IMR-90 (cell line): ENCODE results near the gene LAMTOR4. TPM values are rescaled to one million over a fixed set of nuclear protein-coding genes. Genes with fewer than 3 reads are reported as not detected.

ENCODE experiments used
- ATAC-seq: fragments of 200-7000 bp; cut with Tn5 transposase; 2 replicates; pipeline ENCODE4 v1.9.1; 2020; ENCODE audit warnings: low read depth, mild to moderate bottlenecking, moderate library complexity
- BruUV-seq: library from RNA; stranded (reverse); fragments of 400-500 nt; replicated peaks from 2 replicates; lab custom pipeline; 2021; lab: Mats Ljungman, UMichigan
- CTCF ChIA-PET: fragments of 300-600 bp; formaldehyde crosslinking; extraction: SDS; loops from one replicate; lab custom pipeline; 2021; ENCODE audit warnings: antibody characterized with exemption; lab: Yijun Ruan, JAX
- POLR2A ChIA-PET: fragments of 300-600 bp; sonication (Branson Sonifier 250); formaldehyde crosslinking; loops from one replicate; lab custom pipeline; 2022; ENCODE audit warnings: antibody characterized with exemption; ENCODE audit not compliant: unreplicated experiment; lab: Charles Lee
- DNase-seq: peaks from one replicate; pipeline ENCODE4 v3.0.0; 2013
- H2AFZ ChIP-seq: replicated peaks from 2 replicates; pipeline ENCODE3; 2013; ENCODE audit warnings: low read length, mild to moderate bottlenecking; ENCODE audit not compliant: poor library complexity
- H2AK5ac ChIP-seq: 2 replicates; pipeline ENCODE4 v1.6.1; 2013; ENCODE audit warnings: low read depth, low read length, inconsistent platforms
- H2AK9ac ChIP-seq: replicated peaks from 2 replicates; pipeline ENCODE3; 2013; ENCODE audit warnings: mild to moderate bottlenecking, low read depth, low read length, moderate library complexity; ENCODE audit not compliant: poor library complexity
- H2BK120ac ChIP-seq: 2 replicates; pipeline ENCODE4 v1.6.1; 2013; ENCODE audit warnings: low read depth, low read length, inconsistent platforms
- H2BK15ac ChIP-seq: 3 replicates; pipeline ENCODE4 v1.6.1; 2013; ENCODE audit warnings: low read depth, low read length, inconsistent platforms
- H2BK20ac ChIP-seq: 2 replicates; pipeline ENCODE4 v1.6.1; 2013; ENCODE audit warnings: low read depth, mild to moderate bottlenecking, inconsistent platforms, low read length, moderate library complexity
- H2BK5ac ChIP-seq: 2 replicates; pipeline ENCODE4 v1.6.1; 2013; ENCODE audit warnings: mild to moderate bottlenecking, low read depth, low read length, inconsistent platforms; ENCODE audit not compliant: poor library complexity, severe bottlenecking
- H3K14ac ChIP-seq: replicated peaks from 2 replicates; pipeline ENCODE4 v1.6.1; 2013; ENCODE audit warnings: low read depth, low read length, inconsistent platforms
- H3K18ac ChIP-seq: 2 replicates; pipeline ENCODE4 v1.6.1; 2013; ENCODE audit warnings: low read depth, low read length, control low read depth
- H3K23ac ChIP-seq: 2 replicates; pipeline ENCODE4 v1.6.1; 2013; ENCODE audit warnings: low read depth, low read length, inconsistent platforms
- H3K27ac ChIP-seq: 2 replicates; pipeline ENCODE4 v1.5.1; 2013; ENCODE audit warnings: mild to moderate bottlenecking, control low read depth, low read length; ENCODE audit not compliant: insufficient read depth
- H3K27me3 ChIP-seq: 2 replicates; pipeline ENCODE4 v1.6.1; 2013; ENCODE audit warnings: low read length; ENCODE audit not compliant: control insufficient read depth, insufficient read depth
- H3K36me3 ChIP-seq: 2 replicates; pipeline ENCODE4 v1.6.1; 2013; ENCODE audit warnings: low read length, mixed read lengths; ENCODE audit not compliant: control insufficient read depth, insufficient read depth
- H3K4ac ChIP-seq: 2 replicates; pipeline ENCODE4 v1.6.1; 2013; ENCODE audit warnings: low read depth, low read length, inconsistent platforms
- H3K4me1 ChIP-seq: 2 replicates; pipeline ENCODE4 v1.6.1; 2013; ENCODE audit warnings: low read length, mixed read lengths; ENCODE audit not compliant: control insufficient read depth, insufficient read depth
- H3K4me2 ChIP-seq: 2 replicates; pipeline ENCODE4 v1.6.1; 2013; ENCODE audit warnings: low read depth, mild to moderate bottlenecking, control low read depth, low read length, moderate library complexity
- H3K4me3 ChIP-seq: 2 replicates; pipeline ENCODE4 v1.5.1; 2013; ENCODE audit warnings: low read depth, mild to moderate bottlenecking, control low read depth, low read length, moderate library complexity; ENCODE audit not compliant: insufficient read depth
- H3K56ac ChIP-seq: 2 replicates; pipeline ENCODE4 v1.6.1; 2013; ENCODE audit warnings: low read length, inconsistent platforms; ENCODE audit not compliant: insufficient read depth; ENCODE audit errors: extremely low read depth
- H3K79me1 ChIP-seq, 2 experiments: 2 replicates each; pipeline ENCODE4 v1.6.1; 2013; ENCODE audit warnings: low read length in 2 of 2, inconsistent platforms in 1 of 2, low read depth in 1 of 2
- H3K9ac ChIP-seq: 2 replicates; pipeline ENCODE4 v1.6.1; 2013; ENCODE audit warnings: low read depth, low read length, control low read depth
- H3K9me1 ChIP-seq: 2 replicates; pipeline ENCODE4 v1.6.1; 2013; ENCODE audit warnings: low read length, inconsistent platforms; ENCODE audit not compliant: insufficient read depth
- H3K9me3 ChIP-seq: 2 replicates; pipeline ENCODE4 v1.6.1; 2013; ENCODE audit warnings: low read length; ENCODE audit not compliant: control insufficient read depth, insufficient read depth
- H4K20me1 ChIP-seq: 2 replicates; pipeline ENCODE4 v1.6.1; 2013; ENCODE audit warnings: low read length, inconsistent platforms; ENCODE audit not compliant: insufficient read depth
- H4K5ac ChIP-seq: 2 replicates; pipeline ENCODE4 v1.6.1; 2013; ENCODE audit warnings: mild to moderate bottlenecking, low read depth, low read length, control low read depth
- H4K8ac ChIP-seq, 2 experiments: 2 replicates each; pipeline ENCODE4 v1.6.1; 2013; ENCODE audit warnings: low read depth in 2 of 2, low read length in 2 of 2, control low read depth in 1 of 2, inconsistent platforms in 1 of 2
- H4K91ac ChIP-seq: 2 replicates; pipeline ENCODE4 v1.6.1; 2013; ENCODE audit warnings: low read depth, low read length, inconsistent platforms; ENCODE audit not compliant: insufficient read depth
- FOS ChIP-seq: fragments of 150-350 bp; IDR thresholded peaks from 2 replicates; pipeline ENCODE4 v1.6.1; 2016; ENCODE audit warnings: low read depth, low read length
- MAZ ChIP-seq: IDR thresholded peaks from 2 replicates; pipeline ENCODE4 v1.6.1; 2012; ENCODE audit warnings: low read depth, mild to moderate bottlenecking, low read length, improper control_type of control experiment, moderate library complexity, borderline replicate concordance
- POLR2A ChIP-seq: IDR thresholded peaks from 2 replicates; pipeline ENCODE4 v1.6.1; 2012; ENCODE audit warnings: mild to moderate bottlenecking, low read depth, low read length
- RFX5 ChIP-seq: IDR thresholded peaks from 2 replicates; pipeline ENCODE4 v1.8.0; 2012; ENCODE audit warnings: low read depth, mild to moderate bottlenecking, low read length, moderate library complexity
- WGBS, 2 experiments: methylation state at CpG; one replicate each; pipeline versions ENCODE4 v1.1.5 to v1.1.7; 2013; ENCODE audit warnings: missing lambda C conversion rate in 2 of 2; ENCODE audit not compliant: insufficient read length in 1 of 2; ENCODE audit errors: extremely low coverage in 2 of 2; 5-methylcytosine and 5-hydroxymethylcytosine counted together
- dilution Hi-C: fragments of 300-500 bp; cut with HindIII; formaldehyde crosslinking; loops from one replicate; pipeline ENCODE4 v1.14.3; 2018; ENCODE audit warnings: low sequenced_read_pairs; ENCODE audit not compliant: unreplicated experiment
- in situ Hi-C: fragments of 300-500 bp; cut with MboI; formaldehyde crosslinking; loops from 3 replicates; pipeline ENCODE4 v1.14.3; 2019; ENCODE audit warnings: low sequenced_read_pairs, inconsistent platforms, mixed read lengths
- intact Hi-C: fragments of 100-400 bp; cut with micrococcal nuclease; formaldehyde crosslinking; loops from 2 replicates; pipeline ENCODE4 v1.10.0; 2022
- polyA plus RNA-seq, 3 experiments: library from polyadenylated mRNA; depleted of rRNA; stranded (reverse); fragments of >200 nt; gene quantifications; 2 replicates each; pipeline ENCODE4 v1.2.3, GENCODE V29; 2012; ENCODE audit warnings: low replicate concordance in 1 of 3
- total RNA-seq: library from RNA; depleted of rRNA; stranded (reverse); fragments of >200 nt; gene quantifications from 2 replicates; pipeline ENCODE4 v1.2.3, GENCODE V29; 2012
- TF ChIP-seq, protein P1 (sequence below): fragments of 150-350 bp; IDR thresholded peaks from 2 replicates; pipeline ENCODE4 v1.6.1; 2016; ENCODE audit warnings: low read depth, mild to moderate bottlenecking, low read length, moderate library complexity, borderline replicate concordance

The LAMTOR4 gene
- total and polyA plus RNA-seq, 2 of the 4 experiments (the other 2 are of a cell fraction): 134 to 268 TPM

DNA sequence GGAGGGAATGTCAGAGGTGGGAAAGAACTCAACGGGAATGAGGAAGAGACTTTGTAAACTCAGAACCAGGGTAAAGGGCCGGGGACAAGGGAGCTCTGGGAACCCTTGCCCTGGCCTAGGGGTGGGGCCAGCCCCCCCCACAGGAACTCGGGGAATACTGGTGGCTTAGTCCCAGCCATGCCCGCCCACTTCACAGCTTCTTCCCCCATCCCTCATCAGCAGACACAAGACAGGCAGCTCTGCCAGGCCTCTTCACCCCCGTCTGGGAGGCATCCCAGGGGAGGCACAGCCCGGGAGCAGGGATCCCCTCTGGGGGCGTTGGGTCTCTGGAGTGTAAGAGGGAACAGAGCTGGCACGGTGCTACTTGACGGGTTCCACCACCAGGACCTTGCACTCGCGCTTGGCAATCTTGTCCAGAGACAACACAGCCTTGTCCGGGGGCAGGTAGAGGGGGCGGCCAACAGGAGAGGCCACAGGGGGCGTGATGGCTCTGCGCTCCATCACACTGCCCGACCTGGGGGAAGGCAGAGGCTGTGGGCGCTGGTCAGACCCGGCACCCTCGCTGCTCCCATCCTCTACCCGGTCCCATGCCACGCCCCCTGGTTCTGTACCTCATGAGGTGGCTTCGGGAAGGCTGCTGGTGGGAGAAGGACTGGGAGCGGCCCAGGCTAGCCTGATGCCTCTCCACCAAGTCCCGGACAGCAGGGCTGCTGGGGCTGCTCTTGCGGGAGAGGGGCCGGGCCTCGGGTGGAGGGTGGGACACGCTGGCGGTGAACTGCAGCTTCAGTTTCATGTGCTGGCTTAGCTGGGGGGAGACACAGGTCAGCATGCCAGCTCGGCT, 6.2 kb downstream of the LAMTOR4 start (continued):
- TF ChIP-seq, protein P1, sequence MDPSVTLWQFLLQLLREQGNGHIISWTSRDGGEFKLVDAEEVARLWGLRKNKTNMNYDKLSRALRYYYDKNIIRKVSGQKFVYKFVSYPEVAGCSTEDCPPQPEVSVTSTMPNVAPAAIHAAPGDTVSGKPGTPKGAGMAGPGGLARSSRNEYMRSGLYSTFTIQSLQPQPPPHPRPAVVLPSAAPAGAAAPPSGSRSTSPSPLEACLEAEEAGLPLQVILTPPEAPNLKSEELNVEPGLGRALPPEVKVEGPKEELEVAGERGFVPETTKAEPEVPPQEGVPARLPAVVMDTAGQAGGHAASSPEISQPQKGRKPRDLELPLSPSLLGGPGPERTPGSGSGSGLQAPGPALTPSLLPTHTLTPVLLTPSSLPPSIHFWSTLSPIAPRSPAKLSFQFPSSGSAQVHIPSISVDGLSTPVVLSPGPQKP: no peak

DNA sequence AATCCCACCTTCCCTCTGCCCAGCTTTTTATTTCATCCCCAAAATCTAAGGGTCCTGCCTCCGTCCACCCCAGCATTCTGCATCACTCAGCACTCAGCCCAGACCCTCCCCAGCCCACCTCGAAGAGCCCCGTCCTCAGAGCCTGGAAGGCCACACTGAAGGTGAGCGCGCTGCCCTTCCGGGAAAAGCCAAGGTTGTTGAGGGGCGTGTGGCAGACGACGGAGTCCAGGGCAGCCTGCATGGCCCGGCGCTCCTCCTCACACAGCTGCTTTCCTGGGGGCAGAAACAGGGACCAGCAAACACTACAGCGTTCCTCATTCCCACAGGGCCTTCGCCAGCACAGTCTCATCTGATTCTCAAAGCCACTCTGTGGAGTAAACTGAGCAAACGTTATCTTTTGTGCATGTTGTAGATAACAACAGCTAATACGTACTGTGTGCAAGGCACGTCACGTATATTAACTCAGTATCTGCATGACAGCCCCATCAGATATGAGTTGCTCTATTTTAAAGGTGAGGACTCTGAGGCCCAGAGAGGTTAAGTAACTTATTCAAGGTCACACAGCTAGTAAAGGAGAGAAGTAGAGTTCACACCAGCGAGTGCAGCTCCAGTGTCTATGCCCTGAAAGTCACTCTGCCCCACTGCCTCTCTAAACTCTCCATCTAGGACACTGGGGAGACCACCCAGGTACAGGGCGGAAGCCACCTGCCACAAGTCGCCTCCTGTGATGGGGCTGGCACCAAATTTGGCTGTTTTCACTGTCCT, 7.0 kb downstream of the LAMTOR4 start:
- peaks cover 23% of the 10 kb centered on the region for H4K20me1 ChIP-seq
- H2AK5ac ChIP-seq: no peak overlapping the region
- no peak overlapping the region for H2BK20ac ChIP-seq
- no peak overlapping the region for H2BK15ac ChIP-seq
- H3K4me1 ChIP-seq: peaks cover 6% of the 10 kb centered on the region
- no peak overlapping the region for H2BK5ac ChIP-seq
- H3K36me3 ChIP-seq: peaks cover 42% of the 10 kb centered on the region
- intact Hi-C loops (no loop called here), in situ Hi-C loops (no loop called here), dilution Hi-C loops (no loop called here)
- H3K18ac ChIP-seq: no peak overlapping the region
- no peak overlapping the region for H3K27ac ChIP-seq
- DNase-seq: no peak
- no peak overlapping the region for H3K23ac ChIP-seq
- CTCF ChIA-PET: no interaction called here
- WGBS, 2 experiments: 89% methylated on average over 9 of the region's 20 CpGs; no CpG with 5 or more reads in 1 of the 2 experiments
- H2AFZ ChIP-seq: no peak overlapping the region
- H2BK120ac ChIP-seq: no peak overlapping the region
- H3K56ac ChIP-seq: no peak overlapping the region
- H4K91ac ChIP-seq: no peak overlapping the region
- no peak overlapping the region for H4K8ac ChIP-seq
- POLR2A ChIA-PET: no interaction called here
- H3K9ac ChIP-seq: no peak overlapping the region
- no peaks in the 10 kb centered on the region for H3K27me3 ChIP-seq
- peaks cover 2% of the 10 kb centered on the region; the same call in 1 of the 2 replicates for H3K9me1 ChIP-seq
- no peak for TF ChIP-seq MAZ
- TF ChIP-seq FOS: no peak
- TF ChIP-seq RFX5: no peak
- no peak for TF ChIP-seq POLR2A
- peaks cover 19 to 65% of the 10 kb centered on the region in 2 experiments for H3K79me1 ChIP-seq
- no peak overlapping the region for H4K5ac ChIP-seq
- H3K14ac ChIP-seq: no peak overlapping the region
- ATAC-seq: no peak
- no peak overlapping the region for H2AK9ac ChIP-seq
- H3K4me2 ChIP-seq: no peak overlapping the region
- no peaks in the 10 kb centered on the region for H3K9me3 ChIP-seq
- no TSS peak for BruUV-seq
- H3K4me3 ChIP-seq: no peak overlapping the region
- H3K4ac ChIP-seq: no peak overlapping the region
